Hepatocyte (in vitro differentiated cells): ENCODE measurements around the gene PLEKHO1. TPM values are rescaled to one million over a fixed set of nuclear protein-coding genes. Genes with fewer than 3 reads are reported as not detected.
A peak's percentile ranks its signal among the peaks of the same experiment; 100 is the strongest.
"Not testable (repeated sequence)": the region's sequence is repeated elsewhere in the genome, so short reads cannot be mapped to it uniquely, and the experiment has no call there.

Source experiments
- DNase-seq: peaks from one replicate; pipeline ENCODE4 v3.0.0-alpha.2; 2016; ENCODE audit warnings: low spot score
- H2AFZ ChIP-seq: fragments of 200-600 bp; sonication (generic); 2 replicates; pipeline ENCODE4 v1.6.0; 2016; ENCODE audit warnings: antibody characterized with exemption, mild to moderate bottlenecking
- H3K27ac ChIP-seq: fragments of 200-600 bp; sonication (generic); 2 replicates; pipeline ENCODE4 v1.5.1; 2016; ENCODE audit warnings: mild to moderate bottlenecking
- H3K27me3 ChIP-seq: fragments of 200-600 bp; sonication (generic); 2 replicates; pipeline ENCODE4 v1.6.1; 2016
- H3K36me3 ChIP-seq: fragments of 200-600 bp; sonication (generic); replicated peaks from 2 replicates; pipeline ENCODE4 v1.5.1; 2016; ENCODE audit warnings: low read depth; ENCODE audit not compliant: insufficient read depth
- H3K4me1 ChIP-seq: fragments of 200-600 bp; sonication (generic); 2 replicates; pipeline ENCODE4 v1.5.1; 2016; ENCODE audit warnings: mild to moderate bottlenecking, moderate library complexity; ENCODE audit not compliant: insufficient read depth
- H3K4me2 ChIP-seq: fragments of 200-600 bp; sonication (generic); 2 replicates; pipeline ENCODE4 v1.6.0; 2016
- H3K4me3 ChIP-seq: fragments of 200-600 bp; sonication (generic); 2 replicates; pipeline ENCODE4 v1.5.1; 2016; ENCODE audit warnings: mild to moderate bottlenecking
- H3K79me2 ChIP-seq: fragments of 200-600 bp; sonication (generic); 2 replicates; pipeline ENCODE4 v1.6.0; 2017; ENCODE audit warnings: mild to moderate bottlenecking
- H3K9me2 ChIP-seq: fragments of 200-600 bp; sonication (generic); replicated peaks from 2 replicates; pipeline ENCODE4 v1.6.0; 2017; ENCODE audit warnings: mild to moderate bottlenecking; ENCODE audit not compliant: insufficient read depth
- H3K9me3 ChIP-seq: fragments of 200-600 bp; sonication (generic); 2 replicates; pipeline ENCODE4 v1.5.1; 2016; ENCODE audit warnings: low read depth, mild to moderate bottlenecking
- H4K20me1 ChIP-seq: fragments of 200-600 bp; sonication (generic); 2 replicates; pipeline ENCODE4 v1.6.0; 2016; ENCODE audit warnings: mild to moderate bottlenecking; ENCODE audit not compliant: insufficient read depth, poor library complexity, severe bottlenecking
- EZH2 ChIP-seq: fragments of 200-600 bp; sonication (generic); IDR thresholded peaks from 2 replicates; pipeline ENCODE4 v1.6.1; 2016; ENCODE audit warnings: antibody characterized with exemption, mild to moderate bottlenecking, borderline replicate concordance
- EZH2phosphoT487 ChIP-seq: fragments of 200-600 bp; sonication (generic); IDR thresholded peaks from one replicate; pipeline ENCODE4 v1.6.1; 2018; ENCODE audit warnings: antibody characterized with exemption, mild to moderate bottlenecking, low read depth, moderate library complexity; ENCODE audit not compliant: unreplicated experiment, severe bottlenecking
- WGBS: methylation state at CpG from one replicate; pipeline ENCODE4 v1.1.6; 2016; ENCODE audit warnings: low lambda C conversion rate; ENCODE audit errors: missing lambda C conversion rate; 5-methylcytosine and 5-hydroxymethylcytosine counted together
- polyA plus RNA-seq: library from polyadenylated mRNA; unstranded; fragments of >200 nt; fragmentation: Nextera tagmentation; extraction: Ambion mirVana; gene quantifications from 2 replicates; pipeline ENCODE4 v1.2.1, GENCODE V29; 2016
- total RNA-seq: library from RNA; depleted of rRNA; stranded (reverse); fragments of >200 nt; gene quantifications from 2 replicates; pipeline ENCODE4 v1.2.3, GENCODE V29; 2014
- TF ChIP-seq, protein P1 (sequence below): fragments of 200-600 bp; sonication (generic); IDR thresholded peaks from 2 replicates; pipeline ENCODE4 v1.5.1; 2016; ENCODE audit warnings: antibody characterized with exemption, mild to moderate bottlenecking; ENCODE audit not compliant: poor library complexity

PLEKHO1 gene
- total and polyA plus RNA-seq, 2 experiments from 2014 or later: 23.7 to 33.0 TPM

DNA sequence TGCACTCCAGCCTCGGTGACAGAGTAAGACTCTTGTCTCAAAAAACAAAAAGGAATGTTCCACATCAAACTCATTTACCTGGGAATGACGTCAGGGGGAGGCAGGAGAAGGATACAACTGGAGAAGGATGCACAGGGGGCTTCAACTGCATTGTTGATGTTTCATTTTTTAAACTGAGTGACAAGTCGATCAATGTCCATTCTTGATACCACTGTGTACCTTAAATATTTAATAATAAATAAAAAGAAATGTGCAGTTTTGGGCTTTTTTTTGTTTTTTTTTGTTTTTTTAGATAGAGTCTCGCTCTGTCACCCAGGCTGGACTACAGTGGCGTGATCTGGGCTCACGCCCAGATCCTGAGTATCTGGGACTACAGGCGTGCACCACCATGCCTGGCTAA is 35.8 kb downstream of the PLEKHO1 start:
- TF ChIP-seq, protein P1, sequence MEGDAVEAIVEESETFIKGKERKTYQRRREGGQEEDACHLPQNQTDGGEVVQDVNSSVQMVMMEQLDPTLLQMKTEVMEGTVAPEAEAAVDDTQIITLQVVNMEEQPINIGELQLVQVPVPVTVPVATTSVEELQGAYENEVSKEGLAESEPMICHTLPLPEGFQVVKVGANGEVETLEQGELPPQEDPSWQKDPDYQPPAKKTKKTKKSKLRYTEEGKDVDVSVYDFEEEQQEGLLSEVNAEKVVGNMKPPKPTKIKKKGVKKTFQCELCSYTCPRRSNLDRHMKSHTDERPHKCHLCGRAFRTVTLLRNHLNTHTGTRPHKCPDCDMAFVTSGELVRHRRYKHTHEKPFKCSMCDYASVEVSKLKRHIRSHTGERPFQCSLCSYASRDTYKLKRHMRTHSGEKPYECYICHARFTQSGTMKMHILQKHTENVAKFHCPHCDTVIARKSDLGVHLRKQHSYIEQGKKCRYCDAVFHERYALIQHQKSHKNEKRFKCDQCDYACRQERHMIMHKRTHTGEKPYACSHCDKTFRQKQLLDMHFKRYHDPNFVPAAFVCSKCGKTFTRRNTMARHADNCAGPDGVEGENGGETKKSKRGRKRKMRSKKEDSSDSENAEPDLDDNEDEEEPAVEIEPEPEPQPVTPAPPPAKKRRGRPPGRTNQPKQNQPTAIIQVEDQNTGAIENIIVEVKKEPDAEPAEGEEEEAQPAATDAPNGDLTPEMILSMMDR: no peak
- TF ChIP-seq EZH2 (no peak), EZH2phosphoT487 (no peak)
- H3K4me3 ChIP-seq: no peak overlapping the region
- no peaks in the 10 kb centered on the region for H3K4me1 ChIP-seq
- no peaks in the 10 kb centered on the region for H3K27me3 ChIP-seq
- no peak overlapping the region for H3K4me2 ChIP-seq
- H3K36me3 ChIP-seq: no peaks in the 10 kb centered on the region
- no peak overlapping the region for H2AFZ ChIP-seq
- no peak overlapping the region for H3K27ac ChIP-seq
- H3K79me2 ChIP-seq: no peaks in the 10 kb centered on the region
- WGBS: 90% methylated on average over 7 of the region's 7 CpGs
- DNase-seq: no peak
- no peaks in the 10 kb centered on the region for H3K9me2 ChIP-seq
- no peaks in the 10 kb centered on the region for H4K20me1 ChIP-seq
- H3K9me3 ChIP-seq: no peaks in the 10 kb centered on the region

- H3K4me3 ChIP-seq, H3K36me3 ChIP-seq, H3K9me2 ChIP-seq, H2AFZ ChIP-seq, H3K27me3 ChIP-seq, H4K20me1 ChIP-seq, H3K4me2 ChIP-seq, DNase-seq, H3K79me2 ChIP-seq, H3K27ac ChIP-seq, H3K9me3 ChIP-seq, H3K4me1 ChIP-seq: not testable (repeated sequence)
- WGBS: 85% methylated on average over 7 of the region's 7 CpGs
Observed at GRCh38 chr1:150186438-150186788, 36.7 kb downstream of the PLEKHO1 start.

GRCh38 chr1:150186789-150187559 is 37.3 kb downstream of the PLEKHO1 start:
- Histone ChIP-seq H3K27me3 (no peaks in the 10 kb centered on the region), H3K36me3 (no peaks in the 10 kb centered on the region), H3K4me2 (peak overlapping the region; percentile 11), H3K9me2 (no peaks in the 10 kb centered on the region), H3K4me3 (no peak overlapping the region), H3K27ac (no peak overlapping the region), H3K9me3 (no peaks in the 10 kb centered on the region), H3K4me1 (no peaks in the 10 kb centered on the region), H4K20me1 (no peaks in the 10 kb centered on the region), H3K79me2 (no peaks in the 10 kb centered on the region), H2AFZ (no peak overlapping the region)
- WGBS: 44% methylated on average over 10 of the region's 10 CpGs
- no peak for TF ChIP-seq EZH2
- TF ChIP-seq, protein P1: peak; percentile 67
- DNase-seq: peak; percentile 66

DNA sequence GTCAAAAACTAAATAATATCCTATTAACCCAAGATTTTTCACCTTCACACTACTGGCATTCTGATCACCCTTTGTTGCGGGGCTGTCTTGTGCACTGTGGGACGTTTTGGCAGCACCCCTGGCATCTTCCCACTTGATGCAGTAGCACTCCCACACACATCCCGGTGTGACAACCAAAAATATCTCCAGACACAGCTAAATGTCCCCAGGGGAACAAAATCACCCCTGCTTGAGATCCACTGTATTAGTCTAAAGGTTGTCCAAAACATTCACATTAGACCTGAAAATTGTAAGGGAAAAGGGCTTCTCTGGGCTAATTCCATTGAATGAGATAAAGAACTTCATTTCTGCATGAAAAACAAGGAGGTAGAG is 37.8 kb downstream of the PLEKHO1 start:
- Histone ChIP-seq H2AFZ (no peak overlapping the region), H3K4me3 (no peak overlapping the region), H4K20me1 (no peaks in the 10 kb centered on the region), H3K36me3 (no peaks in the 10 kb centered on the region), H3K27me3 (no peaks in the 10 kb centered on the region), H3K9me2 (no peaks in the 10 kb centered on the region), H3K27ac (no peak overlapping the region), H3K9me3 (no peaks in the 10 kb centered on the region), H3K79me2 (no peaks in the 10 kb centered on the region), H3K4me2 (no peak overlapping the region), H3K4me1 (no peaks in the 10 kb centered on the region)
- 39% methylated on average over 3 of the region's 3 CpGs for WGBS
- DNase-seq: no peak
- TF ChIP-seq, protein P1: no peak
- TF ChIP-seq EZH2phosphoT487 (no peak), EZH2 (no peak)
